Embryonic facial prominence (tissue), 1 donor: ENCODE results near the gene CAMKK1.

Experiments
- DNase-seq: peaks from one replicate; pipeline ENCODE4 v3.0.0-alpha.2; 2016; ENCODE audit errors: extremely low spot score

The CAMKK1 gene

DNA sequence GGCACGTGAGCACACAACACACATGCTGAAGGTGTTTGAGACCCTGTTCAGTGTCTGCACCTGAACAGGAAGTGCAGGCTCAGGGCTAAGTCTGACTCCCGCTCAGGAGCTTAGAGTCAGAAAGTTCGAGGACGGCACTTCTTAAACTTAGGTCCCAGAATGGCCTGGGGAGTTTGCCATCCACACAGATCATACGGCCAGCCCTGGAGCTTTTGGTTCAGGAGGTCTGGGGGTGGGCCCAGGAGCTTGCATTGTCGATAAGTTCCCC, 4.0 kb upstream of the CAMKK1 start:
- no peak for DNase-seq

- DNase-seq: no peak
These were observed 3.5 kb upstream of the CAMKK1 start for GRCh38 chr17:3896108-3896967.

GRCh38 chr17:3895354-3895753, 2.5 kb upstream of the CAMKK1 start:
- no peak for DNase-seq

GRCh38 chr17:3894911-3895343, 2.1 kb upstream of the CAMKK1 start:
- DNase-seq: no peak

DNA sequence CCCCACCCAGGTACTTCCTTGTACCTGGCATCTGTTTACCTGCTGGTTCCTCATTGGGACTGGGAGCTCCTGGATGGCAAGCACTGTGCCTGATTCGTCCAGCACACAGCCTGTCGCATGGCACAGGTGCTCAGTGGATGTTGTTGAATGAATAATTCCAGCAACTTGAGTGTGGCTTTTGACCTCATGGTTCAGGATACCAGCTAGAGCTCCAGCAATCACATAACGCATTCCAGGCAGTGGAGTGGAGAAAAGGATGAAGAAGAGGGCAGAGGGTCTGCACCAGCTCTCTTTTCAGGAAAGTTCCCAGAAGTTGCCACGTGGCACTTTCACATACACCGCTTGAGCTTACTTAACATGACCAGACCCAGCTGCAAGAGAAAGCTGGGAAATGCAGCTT, 1.3 kb upstream of the CAMKK1 start:
- no peak for DNase-seq

DNA sequence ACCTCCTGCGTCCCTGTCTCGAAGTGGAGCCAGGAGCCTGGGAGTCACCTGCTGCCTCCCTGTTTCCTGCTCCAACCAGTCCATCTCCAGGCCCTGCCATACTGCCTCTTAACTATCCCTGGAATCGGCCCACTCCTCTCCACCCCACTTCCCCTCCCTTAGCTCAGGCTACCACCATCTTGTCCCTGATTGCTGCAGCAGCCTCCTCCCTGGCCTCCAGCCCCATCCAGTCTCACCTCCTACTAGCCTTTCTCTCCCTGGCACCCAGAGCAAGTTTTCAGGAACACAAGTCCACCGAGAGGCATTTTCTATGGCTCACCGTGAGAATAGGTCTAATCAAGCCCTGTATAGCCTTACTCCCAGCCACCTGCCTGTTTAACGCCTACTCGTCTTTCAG, 865 bp upstream of the CAMKK1 start:
- DNase-seq: no peak

DNA sequence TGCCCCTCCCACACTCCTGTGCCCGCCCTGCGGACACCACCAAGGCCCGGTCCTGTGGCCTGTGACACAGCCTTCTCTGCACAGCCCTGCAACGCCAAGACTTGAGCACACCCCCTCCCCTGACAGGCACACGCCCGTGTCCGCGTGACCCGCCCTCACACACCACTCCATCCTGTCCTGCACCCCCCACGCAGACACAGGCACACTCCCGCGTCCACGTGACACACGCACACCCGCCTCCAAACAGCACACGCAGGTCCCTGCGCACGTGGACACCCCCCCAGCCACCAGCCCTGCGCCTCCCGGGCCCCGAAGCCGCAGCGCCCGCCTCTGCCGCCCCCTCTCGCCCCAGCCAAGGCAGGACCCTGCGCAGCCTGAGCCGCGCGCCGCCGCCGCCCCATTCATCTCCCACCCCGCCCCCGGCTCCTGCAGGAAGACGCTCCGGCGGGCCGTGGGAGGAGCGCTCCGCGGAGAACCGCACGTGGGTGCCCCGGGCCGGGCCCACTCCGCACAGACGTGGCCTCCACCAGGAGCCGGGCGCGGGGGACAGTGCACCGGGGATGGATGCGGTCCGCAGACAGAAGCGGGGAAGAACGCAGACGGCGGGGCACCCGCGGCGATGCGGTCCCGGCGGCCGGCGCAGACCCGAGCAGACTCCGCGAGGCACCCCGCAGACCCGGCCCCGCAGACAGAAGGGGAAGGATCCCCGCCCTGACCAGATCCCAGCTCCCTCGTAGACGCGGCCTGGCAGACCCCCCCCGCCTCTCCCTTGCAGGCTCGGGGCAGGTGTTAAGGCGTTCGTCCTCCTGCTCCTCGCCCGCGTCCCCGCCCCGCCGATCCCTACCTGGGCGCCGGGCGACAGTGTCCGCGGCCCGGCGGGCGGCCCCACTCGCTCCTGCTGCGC, 506 bp downstream of the CAMKK1 start:
- DNase-seq: no peak

DNA sequence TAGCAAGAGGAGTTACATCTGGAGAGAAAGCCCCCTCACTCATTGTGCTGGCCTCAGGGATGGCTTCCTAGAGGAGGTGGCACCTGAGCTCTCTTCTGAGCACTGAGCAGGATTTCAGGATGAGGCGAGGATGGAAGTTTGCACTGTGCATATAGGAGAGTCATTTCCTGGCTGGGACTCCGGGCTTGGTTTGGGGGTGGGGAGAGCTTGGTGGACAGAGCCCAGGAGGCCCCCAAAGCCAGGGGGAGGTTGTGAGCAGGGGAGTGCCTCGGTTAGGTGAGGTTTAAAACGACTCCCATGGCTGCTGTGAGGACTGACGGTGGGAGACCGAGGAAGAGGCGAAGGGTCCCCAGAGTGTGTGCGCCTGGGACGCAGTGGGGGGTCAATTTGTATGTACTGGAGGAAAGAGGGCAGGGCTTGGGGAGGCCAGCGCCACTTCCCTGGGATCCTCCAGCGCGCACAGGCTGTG, 1.2 kb downstream of the CAMKK1 start:
- no peak for DNase-seq

GRCh38 chr17:3890878-3891219, 2.0 kb downstream of the CAMKK1 start:
- no peak for DNase-seq

- no peak for DNase-seq
These were observed 2.6 kb downstream of the CAMKK1 start for GRCh38 chr17:3890082-3890877.

DNA sequence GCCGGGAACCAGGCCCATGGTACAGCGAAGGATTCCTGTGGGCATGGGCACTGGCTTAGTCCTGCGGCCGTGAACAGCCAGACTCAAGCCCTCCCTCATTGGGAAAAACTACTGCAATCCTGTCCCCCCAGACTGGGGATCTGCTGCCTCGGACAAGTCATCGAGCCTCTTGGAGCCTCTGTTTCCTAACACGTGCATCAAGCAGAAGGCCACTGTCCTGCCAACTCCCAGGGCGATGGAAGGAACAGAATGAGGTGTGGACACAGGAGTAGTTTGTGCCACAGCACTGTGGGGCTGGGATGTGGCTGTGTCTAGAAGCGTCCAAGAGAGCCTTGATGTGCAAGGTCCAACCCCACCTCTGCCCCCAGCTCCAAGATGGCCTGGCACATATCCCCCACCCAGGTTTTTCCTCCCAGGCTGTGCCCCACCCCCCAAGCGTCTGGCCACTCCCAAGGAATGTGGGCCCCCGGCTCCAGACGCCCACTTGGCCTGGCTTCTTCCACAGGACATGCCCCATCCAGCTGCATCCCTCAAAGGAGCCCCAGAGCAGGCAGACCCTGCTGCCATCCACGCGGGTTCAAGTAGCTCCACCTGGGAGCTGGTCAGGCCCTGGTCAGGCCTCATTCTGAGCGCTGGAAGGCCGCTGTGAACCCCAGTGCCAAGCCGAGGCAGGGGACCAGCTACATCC, 3.4 kb downstream of the CAMKK1 start:
- no peak for DNase-seq

DNA sequence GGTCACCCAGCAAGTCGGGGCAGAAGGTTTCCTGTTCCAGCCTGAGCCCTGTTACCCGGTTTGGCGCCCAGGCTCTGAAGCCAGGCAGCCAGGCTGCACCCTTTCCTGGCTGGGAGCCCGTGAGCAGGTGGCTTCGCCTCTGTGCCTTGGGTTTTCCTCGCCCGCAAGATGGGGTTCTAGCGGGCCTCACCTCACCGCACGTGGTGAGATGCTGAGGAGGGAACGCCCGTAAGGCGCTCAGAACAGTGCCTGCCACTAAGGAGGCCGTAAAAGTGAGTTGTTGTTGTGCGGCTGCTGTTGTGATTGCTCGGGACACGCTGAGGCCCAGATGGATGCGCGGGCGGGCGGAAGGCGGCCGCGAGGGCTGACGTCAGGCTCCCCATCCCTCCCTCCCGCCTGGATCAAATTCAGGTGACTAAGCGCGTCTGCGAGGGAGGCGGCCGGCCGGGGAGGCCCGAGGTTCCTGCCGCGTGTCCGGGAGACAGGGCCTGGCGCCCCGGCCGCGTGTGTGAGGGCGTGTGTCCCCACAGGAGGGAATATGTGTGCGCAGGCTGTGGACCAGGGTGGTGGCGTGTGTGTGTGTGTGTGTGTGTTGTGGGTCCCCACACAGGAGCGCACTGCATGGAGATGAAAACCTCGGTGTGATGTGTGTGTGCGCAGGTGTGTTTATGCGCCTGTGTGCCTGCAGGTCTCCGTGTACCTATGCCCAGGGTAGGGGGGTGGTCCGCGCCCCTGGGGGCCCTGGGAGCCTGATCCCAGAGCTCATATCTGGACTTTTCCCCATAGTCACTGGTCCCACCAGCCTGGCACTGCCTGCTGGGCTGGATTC, 4.3 kb downstream of the CAMKK1 start:
- peak; percentile 29 for DNase-seq

DNA sequence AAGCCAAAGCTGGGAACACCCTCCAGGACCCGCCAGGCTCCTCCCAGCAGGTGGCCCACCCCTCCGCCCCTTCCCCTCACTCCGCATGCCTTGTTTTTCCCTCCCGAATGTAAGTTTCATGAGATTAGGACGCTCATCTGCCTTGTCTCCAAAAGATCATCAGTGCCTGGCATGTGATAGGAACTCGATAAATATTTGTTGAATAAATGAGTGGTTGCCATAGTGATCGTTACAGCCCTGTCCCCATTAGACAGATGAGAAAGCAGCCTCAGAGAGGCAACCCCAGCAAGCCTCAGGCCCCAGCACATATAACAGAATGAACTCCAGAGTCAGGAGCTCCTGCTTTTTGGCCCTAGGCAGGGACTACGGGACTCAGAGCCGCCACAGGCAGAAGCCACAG, 5.0 kb downstream of the CAMKK1 start:
- DNase-seq: no peak

DNA sequence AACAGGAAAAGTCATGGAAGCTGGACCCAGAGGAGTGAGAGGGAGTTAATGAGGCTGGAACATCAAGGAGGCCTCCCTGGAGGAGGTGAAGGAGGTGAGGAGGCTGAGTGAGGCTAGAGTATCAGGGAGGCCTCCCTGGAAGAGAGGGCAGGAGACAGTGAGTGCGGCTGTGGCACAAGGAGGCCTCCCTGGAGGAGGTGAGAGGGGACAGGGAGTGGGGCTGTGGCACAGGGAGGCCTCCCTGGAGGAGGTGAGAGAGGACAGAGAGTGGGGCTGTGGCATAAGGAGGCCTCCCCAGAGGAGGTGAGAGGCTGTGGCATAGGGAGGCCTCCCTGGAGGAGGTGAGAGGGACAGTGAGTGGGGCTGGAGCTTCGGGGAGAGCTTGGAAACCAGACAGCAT, 5.5 kb downstream of the CAMKK1 start:
- no peak for DNase-seq

GRCh38 chr17:3886776-3887175, 6.1 kb downstream of the CAMKK1 start:
- no peak for DNase-seq

- DNase-seq: no peak
These were observed 6.9 kb downstream of the CAMKK1 start for GRCh38 chr17:3885970-3886369.

GRCh38 chr17:3885271-3885670, 7.6 kb downstream of the CAMKK1 start:
- no peak for DNase-seq

- no peak for DNase-seq
These were observed 8.7 kb downstream of the CAMKK1 start for GRCh38 chr17:3884188-3884587.

DNA sequence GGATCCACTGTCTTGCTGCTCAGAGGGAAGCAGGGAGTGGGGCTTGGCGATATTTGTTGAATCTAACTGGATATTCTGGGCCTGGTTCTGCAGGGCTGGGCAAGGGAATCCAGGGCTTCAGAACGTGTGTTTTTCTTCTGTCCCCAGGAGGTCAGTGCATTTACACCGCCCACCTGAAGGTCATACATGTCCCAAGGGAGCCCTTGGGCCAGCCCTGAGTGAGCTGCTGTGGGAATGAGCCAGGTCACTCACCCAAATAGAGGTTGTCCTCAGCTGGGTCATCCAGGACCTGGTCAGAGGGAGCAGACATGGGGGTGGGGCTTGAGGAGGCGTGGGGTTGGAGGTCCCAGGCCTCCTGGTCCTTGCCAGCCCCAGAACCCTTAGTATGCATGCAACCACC, 10.6 kb downstream of the CAMKK1 start:
- DNase-seq: no peak

DNA sequence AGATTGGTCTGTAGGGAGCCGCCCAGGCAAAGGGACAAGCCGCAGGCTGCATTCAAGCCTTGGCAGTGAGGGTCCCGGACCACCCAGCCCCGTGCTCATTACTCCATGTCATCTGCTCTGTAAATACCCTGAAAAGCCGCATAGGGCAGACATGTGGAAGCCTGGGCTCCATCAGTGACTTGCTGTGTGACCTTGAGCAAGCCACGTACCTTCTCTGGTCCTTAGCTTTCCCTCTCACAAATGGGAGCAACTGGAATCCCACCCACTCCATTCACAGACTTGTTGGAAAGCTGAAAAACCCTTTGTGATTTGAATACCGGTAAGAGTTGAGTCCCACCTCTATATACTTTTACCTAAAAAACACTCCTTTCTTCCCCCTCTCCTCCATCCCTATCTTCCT, 11.9 kb downstream of the CAMKK1 start:
- DNase-seq: no peak
